Gastrocnemius medialis (tissue), 4 donors: Measurements from ENCODE around the gene MIPOL1. TPM values are rescaled to one million over a fixed set of nuclear protein-coding genes. Genes with fewer than 3 reads are reported as not detected.

Experiments used
- ATAC-seq, 2 donors: fragments of 150-250 bp; one replicate each; pipeline ENCODE4 v1.9.1; 2016
- DNase-seq, 2 donors: peaks; one replicate each; pipeline ENCODE4 v3.0.0-alpha.2; 2019
- H3K27ac ChIP-seq, 4 donors: fragments of 200-600 bp; sonication (generic); 1 replicate in 1 of 4; 2 replicates in 3 of 4; pipeline ENCODE4 v1.5.1; 2016 to 2018; ENCODE audit warnings: mild to moderate bottlenecking in 2 of 4, moderate library complexity in 1 of 4
- H3K27me3 ChIP-seq, 3 donors: fragments of 200-600 bp; sonication (generic) in 2 of 3; 1 replicate in 1 of 3; 2 replicates in 2 of 3; pipeline versions ENCODE4 v1.5.1 to v1.6.0; 2016 to 2019; ENCODE audit warnings: mild to moderate bottlenecking in 1 of 3, moderate library complexity in 1 of 3
- H3K36me3 ChIP-seq, 2 donors: fragments of 200-600 bp; sonication (generic) in 1 of 2; one replicate each; pipeline ENCODE4 v1.5.1; 2017 to 2018
- H3K4me1 ChIP-seq, 2 donors: fragments of 200-600 bp; sonication (generic) in 1 of 2; one replicate each; pipeline ENCODE4 v1.5.1; 2016 to 2017; ENCODE audit warnings: mild to moderate bottlenecking in 2 of 2
- H3K4me3 ChIP-seq, 4 donors: fragments of 200-600 bp; sonication (generic) in 3 of 4; 1 replicate in 1 of 4; 2 replicates in 3 of 4; pipeline ENCODE4 v1.5.1; 2016 to 2019; ENCODE audit warnings: mild to moderate bottlenecking in 2 of 4
- H3K9me3 ChIP-seq, 3 donors: fragments of 200-600 bp; sonication (generic) in 2 of 3; 1 replicate in 1 of 3; 2 replicates in 2 of 3; pipeline ENCODE4 v1.5.1; 2016 to 2019
- POLR2A ChIP-seq, 2 donors: fragments of 450-650 bp; IDR thresholded peaks; one replicate each; pipeline ENCODE4 v1.6.1; 2017; ENCODE audit warnings: antibody characterized with exemption in 2 of 2, mild to moderate bottlenecking in 2 of 2, moderate library complexity in 2 of 2
- in situ Hi-C, 4 donors: fragments of 200-750 bp; cut with MboI; loops; one replicate each; pipeline versions ENCODE4 v1.15.0 to v1.8.0; 2017; ENCODE audit warnings: low sequenced_read_pairs in 4 of 4
- intact Hi-C: fragments of 100-400 bp; cut with DNase I; formaldehyde crosslinking; loops from one replicate; pipeline ENCODE4 v1.15.1; 2023; ENCODE audit warnings: low total_unique reads
- total RNA-seq, 4 donors: library from RNA; depleted of rRNA; stranded (reverse); fragments of >200 nt; gene quantifications; one replicate each; pipeline versions ENCODE4 v1.1.0 to v1.2.3, GENCODE V29; 2016
- TF ChIP-seq, protein P1 (sequence below), 5 experiments: fragments of 450-650 bp in 3 of 5; fragments of 200-600 bp in 2 of 5; sonication (generic) in 2 of 5; IDR thresholded peaks in 4 of 5; conservative IDR thresholded peaks in 1 of 5; 1 replicate in 4 of 5; 2 replicates in 1 of 5; pipeline ENCODE4 v1.5.1; 2016 to 2019; ENCODE audit warnings: antibody characterized with exemption in 5 of 5, mild to moderate bottlenecking in 3 of 5, moderate library complexity in 3 of 5

Gene MIPOL1
- total RNA-seq, 4 donors from 2014 or later = 3.1 to 13.7 (median 4.1) TPM

GRCh38 chr14:37413504-37414003 is 215.8 kb downstream of the MIPOL1 start:
- no peak for ATAC-seq
- no peak overlapping the region for H3K27ac ChIP-seq
- no peaks in the 10 kb centered on the region for H3K4me1 ChIP-seq
- no peak overlapping the region for H3K4me3 ChIP-seq
- no peaks in the 10 kb centered on the region for H3K36me3 ChIP-seq
- in situ Hi-C loops = no loop called here
- H3K9me3 ChIP-seq = no peaks in the 10 kb centered on the region
- H3K27me3 ChIP-seq = no peaks in the 10 kb centered on the region
- TF ChIP-seq, protein P1, sequence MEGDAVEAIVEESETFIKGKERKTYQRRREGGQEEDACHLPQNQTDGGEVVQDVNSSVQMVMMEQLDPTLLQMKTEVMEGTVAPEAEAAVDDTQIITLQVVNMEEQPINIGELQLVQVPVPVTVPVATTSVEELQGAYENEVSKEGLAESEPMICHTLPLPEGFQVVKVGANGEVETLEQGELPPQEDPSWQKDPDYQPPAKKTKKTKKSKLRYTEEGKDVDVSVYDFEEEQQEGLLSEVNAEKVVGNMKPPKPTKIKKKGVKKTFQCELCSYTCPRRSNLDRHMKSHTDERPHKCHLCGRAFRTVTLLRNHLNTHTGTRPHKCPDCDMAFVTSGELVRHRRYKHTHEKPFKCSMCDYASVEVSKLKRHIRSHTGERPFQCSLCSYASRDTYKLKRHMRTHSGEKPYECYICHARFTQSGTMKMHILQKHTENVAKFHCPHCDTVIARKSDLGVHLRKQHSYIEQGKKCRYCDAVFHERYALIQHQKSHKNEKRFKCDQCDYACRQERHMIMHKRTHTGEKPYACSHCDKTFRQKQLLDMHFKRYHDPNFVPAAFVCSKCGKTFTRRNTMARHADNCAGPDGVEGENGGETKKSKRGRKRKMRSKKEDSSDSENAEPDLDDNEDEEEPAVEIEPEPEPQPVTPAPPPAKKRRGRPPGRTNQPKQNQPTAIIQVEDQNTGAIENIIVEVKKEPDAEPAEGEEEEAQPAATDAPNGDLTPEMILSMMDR (IDR thresholded peaks at IDR 0.05 in 4 of 5, conservative IDR thresholded peaks at IDR 0.05 in 1 of 5) = no peak
- TF ChIP-seq POLR2A (IDR thresholded peaks at IDR 0.05) = no peak
- intact Hi-C loops = no loop called here
- no peak for DNase-seq

- H3K36me3 ChIP-seq = no peaks in the 10 kb centered on the region
- H3K4me1 ChIP-seq = no peaks in the 10 kb centered on the region
- TF ChIP-seq POLR2A (IDR thresholded peaks at IDR 0.05) = no peak
- TF ChIP-seq, protein P1 (IDR thresholded peaks at IDR 0.05 in 4 of 5, conservative IDR thresholded peaks at IDR 0.05 in 1 of 5) = no peak
- ATAC-seq (no peak), DNase-seq (no peak)
- in situ Hi-C loops = no loop called here
- no peak overlapping the region for H3K4me3 ChIP-seq
- no peaks in the 10 kb centered on the region for H3K9me3 ChIP-seq
- H3K27me3 ChIP-seq = no peaks in the 10 kb centered on the region
- intact Hi-C loops = no loop called here
- no peak overlapping the region for H3K27ac ChIP-seq
These were observed 218.5 kb downstream of the MIPOL1 start for GRCh38 chr14:37416264-37416663.

DNA sequence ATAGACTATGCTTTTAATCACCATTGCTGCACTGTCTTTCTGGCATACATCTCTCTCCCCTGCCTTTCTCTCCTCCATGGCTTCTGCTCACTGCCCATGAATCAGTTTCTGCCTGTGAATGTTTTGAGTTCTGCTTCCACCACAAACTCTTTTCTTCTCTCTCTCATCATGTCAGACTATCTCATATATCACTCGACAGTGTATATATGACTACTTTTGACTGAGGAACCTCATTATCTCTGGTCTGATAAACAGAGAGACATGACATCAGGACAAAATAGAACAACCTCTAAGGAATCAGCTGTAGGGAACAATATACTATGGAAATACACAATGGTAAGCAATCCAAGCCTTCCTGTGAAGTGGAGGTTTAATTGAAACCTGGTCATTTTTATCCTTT is 219.4 kb downstream of the MIPOL1 start:
- intact Hi-C loops (no loop called here), in situ Hi-C loops (no loop called here)
- ATAC-seq = no peak
- Histone ChIP-seq H3K9me3 (no peaks in the 10 kb centered on the region), H3K4me3 (no peak overlapping the region), H3K27me3 (no peaks in the 10 kb centered on the region), H3K4me1 (no peaks in the 10 kb centered on the region), H3K27ac (no peak overlapping the region), H3K36me3 (no peaks in the 10 kb centered on the region)
- no peak for DNase-seq
- TF ChIP-seq, protein P1 (IDR thresholded peaks at IDR 0.05 in 4 of 5, conservative IDR thresholded peaks at IDR 0.05 in 1 of 5) = no peak
- TF ChIP-seq POLR2A (IDR thresholded peaks at IDR 0.05) = no peak

DNA sequence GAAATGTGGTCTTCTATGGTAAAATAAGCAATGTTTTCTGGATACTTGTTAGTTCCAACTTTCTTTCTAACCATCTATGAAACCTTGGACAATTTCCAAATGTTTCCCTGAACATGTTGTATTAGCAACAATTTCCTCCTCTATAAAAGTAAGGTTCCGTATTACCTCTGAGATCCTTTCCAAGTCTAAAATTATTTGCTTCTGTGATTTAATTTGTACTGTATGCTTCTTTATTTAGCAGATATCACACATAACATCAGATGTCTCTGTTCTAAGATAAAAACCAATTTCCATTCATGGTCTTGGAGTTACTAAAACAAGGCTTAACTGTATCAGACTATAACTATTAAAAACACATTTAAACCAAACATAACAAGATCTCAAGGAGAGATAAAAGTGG is 220.1 kb downstream of the MIPOL1 start:
- Histone ChIP-seq H3K27me3 (no peaks in the 10 kb centered on the region), H3K9me3 (no peaks in the 10 kb centered on the region), H3K36me3 (no peaks in the 10 kb centered on the region), H3K4me3 (no peak overlapping the region), H3K27ac (no peak overlapping the region), H3K4me1 (no peaks in the 10 kb centered on the region)
- intact Hi-C loops (no loop called here), in situ Hi-C loops (no loop called here)
- no peak for DNase-seq
- no peak for ATAC-seq
- no peak for TF ChIP-seq POLR2A (IDR thresholded peaks at IDR 0.05)
- TF ChIP-seq, protein P1 (IDR thresholded peaks at IDR 0.05 in 4 of 5, conservative IDR thresholded peaks at IDR 0.05 in 1 of 5) = no peak

DNA sequence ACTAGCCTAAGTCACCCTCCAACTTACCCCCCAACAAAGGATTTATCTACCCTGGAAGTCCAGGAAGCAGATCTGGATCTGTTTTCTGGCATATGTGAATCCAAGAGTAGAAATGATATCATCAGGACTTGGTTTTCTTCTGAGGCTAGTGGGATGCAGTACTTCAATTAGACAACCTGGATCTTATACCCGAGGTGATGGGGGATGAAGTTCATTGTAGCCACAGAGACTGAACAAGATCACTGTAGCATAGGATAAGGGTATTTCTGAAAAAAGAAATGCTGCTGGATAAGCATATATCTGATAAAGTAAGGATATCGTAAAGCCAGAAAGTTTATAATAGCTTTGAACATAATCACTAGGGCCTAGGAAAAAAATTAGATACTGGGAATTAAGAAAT is 222.9 kb downstream of the MIPOL1 start:
- H3K27ac ChIP-seq = no peak overlapping the region
- in situ Hi-C loops = no loop called here
- DNase-seq = no peak
- H3K36me3 ChIP-seq = no peaks in the 10 kb centered on the region
- no peaks in the 10 kb centered on the region for H3K9me3 ChIP-seq
- TF ChIP-seq, protein P1 (IDR thresholded peaks at IDR 0.05 in 4 of 5, conservative IDR thresholded peaks at IDR 0.05 in 1 of 5) = no peak
- no peak for TF ChIP-seq POLR2A (IDR thresholded peaks at IDR 0.05)
- no peaks in the 10 kb centered on the region for H3K4me1 ChIP-seq
- no peaks in the 10 kb centered on the region for H3K27me3 ChIP-seq
- no peak overlapping the region for H3K4me3 ChIP-seq
- intact Hi-C loops = no loop called here
- ATAC-seq = no peak
